ENCODE measurements around the gene GARIN1A.
"Not testable (repeated sequence)": the region's sequence is repeated elsewhere in the genome, so short reads cannot be mapped to it uniquely, and the experiment has no call there.

Gene GARIN1A

DNA sequence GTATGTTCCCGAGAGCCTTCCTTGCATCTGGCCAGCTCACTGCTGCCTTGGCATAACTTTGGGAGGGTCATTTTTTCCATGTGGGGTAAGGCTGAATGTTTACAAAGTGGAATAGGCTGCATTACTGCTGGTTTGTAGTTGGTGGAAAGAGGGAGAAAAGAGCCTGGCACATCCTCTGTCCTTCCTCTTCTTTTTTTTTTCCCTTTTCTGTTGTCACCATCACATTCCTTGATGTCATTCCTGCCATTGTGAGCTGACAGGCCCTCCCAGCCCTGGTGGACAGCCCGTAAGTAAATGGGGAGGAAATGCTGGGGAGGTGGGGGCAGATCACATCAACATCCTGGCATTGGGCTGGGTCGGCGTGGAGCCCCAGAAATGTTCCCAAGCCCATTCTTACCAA, at the start of gene GARIN1A:
TSS of gene GARIN1A (plus strand) at position 301 of the 400 bp plus-strand sequence. CDS start 106 bp downstream, outside the sequence.
- H3K27me3 Mint-ChIP-seq = no peaks in the 10 kb centered on the region
- H3K27ac Mint-ChIP-seq = no peak within 1 kb of the TSS
- H3K4me3 Mint-ChIP-seq = no peak within 1 kb of the TSS
- peaks cover 7% of the 10 kb centered on the region for H3K4me1 Mint-ChIP-seq (ENCODE audit: low read depth)
- no peaks in the 10 kb centered on the region for H3K9me3 Mint-ChIP-seq (ENCODE audit: low read depth)
- no peaks in the 10 kb centered on the region for H3K36me3 Mint-ChIP-seq

DNA sequence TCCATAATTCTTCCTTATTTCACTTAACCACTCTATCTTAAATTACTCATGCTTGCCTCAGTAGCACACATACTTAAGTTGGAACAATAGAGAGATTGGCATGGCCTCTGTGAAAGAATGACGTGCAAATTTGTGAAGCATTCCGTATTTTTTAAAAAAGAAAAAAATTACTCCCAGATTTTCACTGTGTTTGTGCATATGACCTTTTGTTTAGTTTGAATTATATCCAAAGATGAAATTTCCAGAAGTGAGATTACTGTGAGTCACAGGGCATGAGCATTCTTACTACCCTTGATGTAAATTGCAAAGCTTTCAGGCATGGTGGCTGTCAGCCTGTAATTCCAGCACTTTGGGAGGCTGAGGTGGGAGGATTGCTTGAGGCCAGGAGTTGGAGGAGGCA, 45.0 kb upstream of the GARIN1A start:
- H3K9me3 Mint-ChIP-seq (ENCODE audit: low read depth); H3K36me3 Mint-ChIP-seq; H3K27ac Mint-ChIP-seq; H3K4me3 Mint-ChIP-seq; H3K27me3 Mint-ChIP-seq; H3K4me1 Mint-ChIP-seq (ENCODE audit: low read depth): not testable (repeated sequence)

DNA sequence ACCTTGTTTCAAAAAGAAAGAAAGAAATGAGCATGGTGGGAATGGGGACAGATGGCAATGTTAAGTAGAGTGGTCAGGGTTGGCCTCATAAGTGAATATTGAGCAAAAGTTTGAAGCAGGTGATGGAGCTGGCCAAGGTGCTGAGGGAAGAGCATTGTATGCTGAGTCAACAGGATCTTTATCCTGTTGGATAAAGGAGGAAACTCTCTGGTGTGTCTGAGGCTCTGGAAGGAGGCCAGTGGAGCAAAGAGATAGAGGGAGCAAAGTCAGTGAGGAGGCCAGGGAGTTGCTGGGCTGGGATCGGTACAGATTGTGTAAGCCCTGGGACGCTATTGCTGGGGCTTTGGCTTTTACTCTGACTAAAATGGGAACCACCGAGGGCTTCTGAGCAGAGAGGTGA, 38.2 kb upstream of the GARIN1A start:
- not testable (repeated sequence) for H3K27me3 Mint-ChIP-seq; H3K36me3 Mint-ChIP-seq; H3K27ac Mint-ChIP-seq; H3K4me1 Mint-ChIP-seq (ENCODE audit: low read depth); H3K4me3 Mint-ChIP-seq; H3K9me3 Mint-ChIP-seq (ENCODE audit: low read depth)

DNA sequence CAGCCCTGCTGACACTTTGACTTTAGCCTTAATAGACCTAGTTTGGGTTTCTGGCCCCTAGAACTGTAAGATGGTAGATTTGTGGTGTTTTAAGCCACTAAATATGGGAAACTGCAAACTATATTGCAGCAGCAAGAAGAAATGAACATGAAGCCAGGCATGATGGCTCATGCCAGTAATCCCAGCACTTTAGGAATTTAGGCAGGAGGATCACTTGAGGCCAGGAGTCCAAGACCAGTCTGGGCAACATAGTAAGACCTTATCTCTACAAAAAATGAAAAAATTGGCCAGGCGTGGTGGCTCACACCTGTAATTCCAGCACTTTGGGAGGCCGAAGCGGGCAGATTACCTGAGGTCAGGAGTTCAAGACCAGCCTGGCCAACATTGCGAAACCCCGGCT, 26.9 kb upstream of the GARIN1A start:
- not testable (repeated sequence) for H3K4me3 Mint-ChIP-seq; H3K4me1 Mint-ChIP-seq (ENCODE audit: low read depth)

DNA sequence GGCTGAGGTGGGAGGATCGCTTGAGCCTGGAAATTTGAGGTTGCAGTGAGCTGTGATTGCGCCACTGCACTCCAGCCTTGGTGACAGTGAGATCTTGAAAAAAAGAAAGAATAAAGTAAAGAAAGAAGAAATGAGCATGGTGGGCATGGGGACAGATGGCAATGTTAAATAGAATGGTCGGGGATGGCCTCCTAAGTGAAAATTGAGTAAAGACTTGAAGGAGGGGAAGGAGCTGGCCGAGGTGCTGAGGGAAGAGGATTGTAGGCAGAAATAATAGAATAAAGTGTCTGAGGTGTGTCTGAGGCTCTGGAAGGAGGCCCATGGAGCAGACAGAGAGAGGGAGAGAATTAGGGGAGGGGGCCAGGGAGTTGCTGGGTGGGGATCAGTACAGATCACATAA, 26.2 kb upstream of the GARIN1A start:
- not testable (repeated sequence) for H3K27ac Mint-ChIP-seq; H3K4me1 Mint-ChIP-seq (ENCODE audit: low read depth); H3K36me3 Mint-ChIP-seq; H3K4me3 Mint-ChIP-seq; H3K27me3 Mint-ChIP-seq; H3K9me3 Mint-ChIP-seq (ENCODE audit: low read depth)

More for the DNA sequence above, 26.9 kb upstream of the GARIN1A start:
- H3K36me3 Mint-ChIP-seq; H3K27ac Mint-ChIP-seq; H3K9me3 Mint-ChIP-seq (ENCODE audit: low read depth); H3K27me3 Mint-ChIP-seq: not testable (repeated sequence)

DNA sequence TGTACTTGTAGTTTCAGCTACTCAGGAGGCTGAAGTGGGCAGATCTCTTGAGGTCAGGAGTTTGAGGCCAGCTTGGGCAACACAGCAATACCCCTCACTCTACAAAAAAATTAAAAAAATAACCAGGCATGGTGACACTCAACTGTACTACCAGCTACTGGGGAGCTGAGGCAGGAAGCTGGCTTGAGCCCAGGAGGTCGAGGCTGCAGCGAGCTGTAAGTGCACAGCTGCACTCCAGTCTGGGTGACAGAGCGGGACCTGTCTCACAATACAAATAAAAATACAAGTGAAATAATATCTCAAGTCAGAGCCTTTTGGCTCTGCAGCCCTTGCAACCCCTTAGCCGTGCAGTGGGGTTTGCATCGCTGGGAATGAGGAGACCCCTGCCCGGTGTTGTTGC, 25.2 kb upstream of the GARIN1A start:
- H3K4me3 Mint-ChIP-seq; H3K9me3 Mint-ChIP-seq (ENCODE audit: low read depth); H3K27ac Mint-ChIP-seq; H3K4me1 Mint-ChIP-seq (ENCODE audit: low read depth); H3K36me3 Mint-ChIP-seq; H3K27me3 Mint-ChIP-seq: not testable (repeated sequence)

DNA sequence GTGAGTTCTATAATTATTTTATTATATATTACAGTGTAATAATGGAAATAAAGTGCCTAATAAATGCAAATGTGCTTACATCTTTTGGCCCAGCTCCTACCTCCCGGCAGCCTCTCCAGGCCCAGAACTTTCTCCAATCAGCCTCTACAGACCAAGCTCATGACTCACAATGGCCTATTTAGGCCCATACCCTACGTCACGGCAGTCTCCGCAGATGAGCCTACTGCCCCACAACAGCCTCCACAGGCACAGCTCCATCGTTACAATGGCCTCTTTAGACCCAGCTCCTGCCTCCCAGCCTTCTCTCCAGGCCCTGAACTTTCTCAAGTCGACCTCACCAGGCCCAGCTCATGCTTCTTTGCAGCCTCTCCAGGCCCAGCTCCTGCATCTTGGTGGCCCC, 21.0 kb upstream of the GARIN1A start:
- H3K4me3 Mint-ChIP-seq; H3K27ac Mint-ChIP-seq; H3K27me3 Mint-ChIP-seq; H3K9me3 Mint-ChIP-seq (ENCODE audit: low read depth); H3K4me1 Mint-ChIP-seq (ENCODE audit: low read depth); H3K36me3 Mint-ChIP-seq: not testable (repeated sequence)

DNA sequence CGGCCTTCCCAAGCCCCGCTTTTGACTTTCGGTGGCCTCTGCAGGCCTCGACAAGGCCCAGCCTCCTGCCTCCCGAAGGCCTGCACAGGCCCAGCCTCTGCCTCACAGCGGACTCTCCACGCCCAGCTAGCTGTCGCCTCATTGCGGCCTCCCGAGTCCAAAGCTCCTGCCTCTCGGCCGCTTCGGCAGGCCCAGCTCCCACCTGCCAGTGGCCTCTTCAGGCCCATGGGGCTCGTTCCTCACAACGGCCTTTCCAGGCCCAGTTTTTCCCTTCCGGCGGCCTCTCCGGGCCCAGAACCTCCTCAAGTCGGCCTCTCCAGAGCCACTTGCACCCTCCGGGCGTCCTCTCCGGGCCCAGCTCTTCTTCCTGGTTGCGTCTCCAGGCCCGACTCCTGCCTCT, 19.5 kb upstream of the GARIN1A start:
- not testable (repeated sequence) for H3K27ac Mint-ChIP-seq; H3K9me3 Mint-ChIP-seq (ENCODE audit: low read depth); H3K4me1 Mint-ChIP-seq (ENCODE audit: low read depth); H3K4me3 Mint-ChIP-seq; H3K27me3 Mint-ChIP-seq; H3K36me3 Mint-ChIP-seq

DNA sequence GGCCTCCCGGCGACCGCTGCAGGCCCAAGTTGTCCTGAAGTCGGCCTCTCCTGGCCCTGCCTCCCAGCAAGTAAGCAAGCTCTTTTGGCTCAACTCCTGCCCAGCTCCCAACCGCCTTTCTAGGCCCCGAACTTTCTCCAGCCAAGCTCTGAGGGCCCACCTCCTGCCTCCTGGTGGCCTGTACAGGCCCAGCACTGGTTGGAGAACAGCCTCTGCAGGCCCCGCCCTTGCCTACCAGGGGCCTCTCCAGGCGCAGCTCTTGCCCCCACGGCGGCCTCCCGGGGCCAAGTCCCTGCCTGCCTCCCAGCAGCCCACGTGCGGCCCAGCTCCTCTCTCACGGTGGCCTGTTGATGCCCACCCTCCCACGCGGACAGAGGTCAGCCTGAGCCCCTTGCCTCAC, 18.9 kb upstream of the GARIN1A start:
- H3K9me3 Mint-ChIP-seq (ENCODE audit: low read depth); H3K27ac Mint-ChIP-seq; H3K4me3 Mint-ChIP-seq; H3K36me3 Mint-ChIP-seq; H3K27me3 Mint-ChIP-seq; H3K4me1 Mint-ChIP-seq (ENCODE audit: low read depth): not testable (repeated sequence)

DNA sequence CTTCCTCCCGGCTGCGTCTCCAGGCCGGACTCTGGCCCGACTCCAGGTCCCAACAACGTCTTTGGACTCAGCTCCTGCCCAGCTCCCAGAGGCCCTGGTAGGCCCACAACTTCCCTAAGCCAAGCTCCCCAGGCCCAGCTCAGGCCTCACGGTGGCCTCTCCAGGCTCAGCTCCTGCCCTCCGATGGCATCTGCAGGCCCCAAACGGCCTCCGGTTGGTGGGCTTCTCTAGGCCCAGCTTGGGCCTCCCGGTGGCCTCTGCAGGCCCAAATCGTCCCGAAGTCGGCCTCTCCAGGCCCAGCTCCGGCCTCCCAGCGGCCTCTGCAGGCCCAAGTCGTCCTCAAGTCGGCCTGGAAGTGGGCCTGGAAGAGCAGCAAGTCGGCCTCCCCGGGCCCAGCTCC, 18.0 kb upstream of the GARIN1A start:
- H3K36me3 Mint-ChIP-seq; H3K27me3 Mint-ChIP-seq; H3K9me3 Mint-ChIP-seq (ENCODE audit: low read depth); H3K4me3 Mint-ChIP-seq; H3K4me1 Mint-ChIP-seq (ENCODE audit: low read depth); H3K27ac Mint-ChIP-seq: not testable (repeated sequence)

DNA sequence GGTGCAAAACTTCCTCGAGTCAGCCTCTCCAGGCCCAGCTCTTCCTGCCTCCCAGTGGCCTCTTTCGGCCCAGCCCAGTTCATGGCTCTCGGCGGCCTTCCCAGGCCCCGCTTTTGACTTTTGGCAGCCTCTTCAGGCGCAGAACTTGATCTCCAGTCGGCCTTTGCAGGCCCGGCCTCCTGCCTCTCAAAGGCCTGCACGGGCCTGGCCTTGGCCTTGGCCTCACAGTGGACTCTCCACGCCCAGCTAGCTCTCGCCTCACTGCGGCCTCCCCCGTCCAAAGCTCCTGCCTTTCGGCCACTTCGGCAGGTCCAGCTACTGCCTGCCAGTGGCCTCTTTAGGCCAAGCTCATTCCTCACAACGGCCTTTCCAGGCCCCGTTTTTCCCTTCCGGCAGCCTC, 17.6 kb upstream of the GARIN1A start:
- not testable (repeated sequence) for H3K4me3 Mint-ChIP-seq; H3K36me3 Mint-ChIP-seq; H3K27me3 Mint-ChIP-seq; H3K4me1 Mint-ChIP-seq (ENCODE audit: low read depth); H3K27ac Mint-ChIP-seq; H3K9me3 Mint-ChIP-seq (ENCODE audit: low read depth)

DNA sequence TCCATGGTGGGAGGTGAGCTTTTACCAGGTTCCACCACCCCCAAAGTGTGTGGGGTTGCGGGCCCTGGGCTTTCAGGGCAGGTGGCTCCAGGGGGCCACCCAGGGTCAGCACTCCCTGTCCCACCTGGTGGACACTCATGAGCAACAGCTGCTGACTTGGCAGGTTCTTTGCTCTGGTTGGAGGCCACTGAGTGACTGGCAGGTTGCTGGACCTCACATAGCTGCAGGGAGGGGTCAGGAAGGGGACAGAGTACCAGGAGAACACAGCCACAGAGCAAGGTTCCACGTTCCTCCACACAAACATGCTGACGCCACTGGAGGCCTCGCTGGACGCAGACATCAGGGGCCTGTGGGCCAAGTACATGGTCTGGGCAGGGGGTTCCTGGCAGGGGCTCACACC, 13.7 kb upstream of the GARIN1A start:
- H3K27me3 Mint-ChIP-seq; H3K27ac Mint-ChIP-seq; H3K9me3 Mint-ChIP-seq (ENCODE audit: low read depth); H3K4me3 Mint-ChIP-seq; H3K4me1 Mint-ChIP-seq (ENCODE audit: low read depth): not testable (repeated sequence)
- H3K36me3 Mint-ChIP-seq = peaks cover 11% of the 10 kb centered on the region

DNA sequence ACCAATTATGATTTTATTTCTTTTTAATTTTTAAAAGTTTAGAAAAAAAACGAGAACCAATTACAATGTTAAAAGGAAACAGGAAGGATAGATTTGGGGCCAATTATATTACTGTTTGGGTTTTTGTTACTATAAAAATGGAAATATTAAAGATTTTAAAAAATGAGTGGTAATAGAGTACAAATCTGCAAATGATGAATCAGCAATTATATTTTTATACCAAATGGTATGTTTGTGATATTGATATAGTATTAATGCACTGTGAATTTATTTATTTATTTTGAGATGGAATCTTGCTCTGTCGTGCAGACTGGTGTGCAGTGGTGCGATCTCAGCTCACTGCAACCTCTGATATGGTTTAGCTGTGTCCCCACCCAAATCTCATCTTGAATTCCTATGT, 11.5 kb upstream of the GARIN1A start:
- Mint-ChIP-seq H3K9me3 (ENCODE audit: low read depth) (no peaks in the 10 kb centered on the region), H3K4me3 (no peak overlapping the region), H3K27ac (no peak overlapping the region), H3K36me3 (peaks cover 11% of the 10 kb centered on the region), H3K27me3 (no peaks in the 10 kb centered on the region), H3K4me1 (ENCODE audit: low read depth) (no peaks in the 10 kb centered on the region)

DNA sequence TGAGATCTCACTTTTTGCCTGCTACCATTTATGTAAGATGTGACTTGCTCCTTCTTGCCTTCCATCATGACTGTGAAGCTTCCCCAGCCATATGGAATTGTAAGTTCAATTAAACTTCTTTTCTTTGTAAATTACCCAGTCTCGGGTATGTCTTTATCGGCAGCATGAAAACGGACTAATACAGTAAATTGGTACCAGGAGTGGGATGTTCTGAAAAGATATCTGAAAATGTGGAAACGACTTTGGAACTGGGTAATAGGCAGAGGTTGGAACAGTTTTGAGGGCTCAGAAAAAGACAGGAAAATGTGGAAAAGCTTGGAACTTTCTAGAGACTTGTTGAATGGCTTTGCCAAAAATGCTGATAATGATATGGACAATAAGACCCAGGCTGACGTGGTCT, 10.6 kb upstream of the GARIN1A start:
- no peaks in the 10 kb centered on the region for H3K9me3 Mint-ChIP-seq (ENCODE audit: low read depth)
- no peaks in the 10 kb centered on the region for H3K4me1 Mint-ChIP-seq (ENCODE audit: low read depth)
- H3K27me3 Mint-ChIP-seq = no peaks in the 10 kb centered on the region
- H3K27ac Mint-ChIP-seq = no peak overlapping the region
- H3K4me3 Mint-ChIP-seq = no peak overlapping the region
- H3K36me3 Mint-ChIP-seq = peaks cover 11% of the 10 kb centered on the region

DNA sequence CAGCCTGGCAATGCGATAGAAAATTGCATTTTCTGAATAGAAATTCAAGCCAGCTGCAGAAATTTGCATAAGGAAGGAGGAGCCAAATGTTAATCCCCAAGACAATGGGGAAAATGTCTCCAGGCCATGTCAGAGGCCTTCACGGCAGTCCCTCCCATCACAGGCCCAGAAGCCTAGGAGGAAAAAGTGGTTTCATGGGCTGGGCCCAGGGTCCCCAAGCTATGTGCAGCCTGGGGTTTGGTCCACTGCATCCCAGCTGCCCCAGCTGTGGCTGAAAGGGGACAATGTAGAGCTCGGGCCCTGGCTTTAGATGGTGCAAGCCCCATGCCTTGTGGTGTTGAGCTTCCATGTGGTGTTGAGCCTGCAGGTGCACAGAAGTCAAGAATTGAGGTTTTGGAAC, 10.0 kb upstream of the GARIN1A start:
- no peak overlapping the region for H3K27ac Mint-ChIP-seq
- no peaks in the 10 kb centered on the region for H3K27me3 Mint-ChIP-seq
- no peak overlapping the region for H3K4me3 Mint-ChIP-seq
- H3K4me1 Mint-ChIP-seq (ENCODE audit: low read depth) = no peaks in the 10 kb centered on the region
- H3K9me3 Mint-ChIP-seq (ENCODE audit: low read depth) = no peaks in the 10 kb centered on the region
- H3K36me3 Mint-ChIP-seq = peaks cover 11% of the 10 kb centered on the region

DNA sequence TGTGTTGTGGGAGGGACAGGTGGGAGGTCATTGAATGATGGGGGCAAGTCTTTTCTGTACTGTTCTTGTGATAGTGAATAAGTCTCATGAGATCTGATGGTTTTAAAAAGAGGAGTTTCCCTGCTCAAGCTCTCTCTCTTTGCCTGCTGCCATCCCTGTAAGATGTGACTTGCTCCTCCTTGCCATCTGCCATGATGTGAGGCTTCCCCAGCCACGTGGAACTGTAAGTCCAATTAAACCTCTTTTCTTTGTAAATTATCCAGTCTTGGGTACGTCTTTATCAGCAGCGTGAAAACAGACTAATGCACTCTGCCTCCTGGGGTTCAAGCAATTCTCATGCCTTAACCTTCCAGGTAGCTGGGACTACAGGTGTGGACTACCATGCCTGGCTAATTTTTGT, 8.9 kb upstream of the GARIN1A start:
- not testable (repeated sequence) for H3K4me1 Mint-ChIP-seq (ENCODE audit: low read depth); H3K27ac Mint-ChIP-seq; H3K4me3 Mint-ChIP-seq; H3K27me3 Mint-ChIP-seq; H3K9me3 Mint-ChIP-seq (ENCODE audit: low read depth)
- peaks cover 11% of the 10 kb centered on the region for H3K36me3 Mint-ChIP-seq

DNA sequence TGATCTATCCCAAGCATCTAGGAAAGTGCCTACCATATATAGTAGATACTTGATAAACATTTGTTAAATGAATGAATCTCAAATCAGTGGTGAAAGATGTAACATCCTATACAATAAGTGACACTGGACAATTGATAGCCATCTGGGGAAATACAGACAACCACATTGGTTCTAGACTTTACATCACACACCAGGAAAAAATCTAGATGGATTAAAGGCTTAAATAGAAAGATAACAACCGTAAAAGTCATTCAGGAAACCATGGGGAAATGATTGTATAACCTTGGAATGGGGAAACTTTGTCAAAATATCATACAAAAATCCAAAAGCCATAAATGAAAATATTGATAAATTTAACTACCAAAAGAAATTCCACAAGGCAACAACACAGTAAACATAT, 7.0 kb upstream of the GARIN1A start:
- Mint-ChIP-seq H3K4me3 (no peak overlapping the region), H3K4me1 (ENCODE audit: low read depth) (no peaks in the 10 kb centered on the region), H3K27ac (no peak overlapping the region), H3K9me3 (ENCODE audit: low read depth) (no peaks in the 10 kb centered on the region), H3K36me3 (peaks cover 11% of the 10 kb centered on the region), H3K27me3 (no peaks in the 10 kb centered on the region)
